Esophagus squamous epithelium (tissue), 5 donors: ENCODE measurements around the gene PCSK6. TPM values are rescaled to one million over a fixed set of nuclear protein-coding genes. Genes with fewer than 3 reads are reported as not detected.

Source experiments
- DNase-seq: peaks from one replicate; lab custom pipeline; 2025; lab: John Stamatoyannopoulos, UW
- H3K27ac ChIP-seq, 4 donors: fragments of 200-600 bp; sonication (generic); one replicate each; pipeline ENCODE4 v1.5.1; 2016 to 2019; ENCODE audit warnings: mild to moderate bottlenecking in 1 of 4
- H3K27me3 ChIP-seq, 4 donors: fragments of 200-600 bp; sonication (generic); 1 replicate in 3 of 4; 2 replicates in 1 of 4; pipeline versions ENCODE4 v1.5.1 to v1.6.0; 2017 to 2021; ENCODE audit warnings: antibody characterized with exemption in 1 of 4
- H3K36me3 ChIP-seq, 3 donors: fragments of 200-600 bp; sonication (generic); one replicate each; pipeline ENCODE4 v1.5.1; 2016 to 2019
- H3K4me1 ChIP-seq, 3 donors: fragments of 200-600 bp; sonication (generic); one replicate each; pipeline ENCODE4 v1.5.1; 2017 to 2019
- H3K4me3 ChIP-seq, 4 donors: fragments of 200-600 bp; sonication (generic); 1 replicate in 3 of 4; 2 replicates in 1 of 4; pipeline ENCODE4 v1.5.1; 2016 to 2019; ENCODE audit warnings: mild to moderate bottlenecking in 2 of 4, moderate library complexity in 1 of 4
- H3K9me3 ChIP-seq, 3 donors: fragments of 200-600 bp; sonication (generic); one replicate each; pipeline ENCODE4 v1.5.1; 2016 to 2019
- CTCF ChIP-seq, 6 experiments: fragments of 450-650 bp in 4 of 6; fragments of 200-600 bp in 2 of 6; sonication (generic) in 2 of 6; IDR thresholded peaks; one replicate each; pipeline ENCODE4 v1.5.1; 2016 to 2019; ENCODE audit warnings: antibody characterized with exemption in 6 of 6, mild to moderate bottlenecking in 4 of 6, moderate library complexity in 4 of 6
- POLR2A ChIP-seq, 4 donors: fragments of 450-650 bp; IDR thresholded peaks; one replicate each; pipeline ENCODE4 v1.6.1; 2017; ENCODE audit warnings: antibody characterized with exemption in 4 of 4, mild to moderate bottlenecking in 4 of 4, moderate library complexity in 3 of 4
- WGBS, 2 donors: methylation state at CpG; one replicate each; pipeline ENCODE4 v1.1.5; 2018; 5-methylcytosine and 5-hydroxymethylcytosine counted together
- intact Hi-C: fragments of 100-400 bp; cut with DNase I; formaldehyde crosslinking; loops from one replicate; pipeline ENCODE4 v1.15.0; 2022
- total RNA-seq, 4 donors: library from RNA; depleted of rRNA; stranded (reverse); fragments of >200 nt; gene quantifications; one replicate each; pipeline ENCODE4 v1.1.0, GENCODE V29; 2016
- donor health status: DM: yes; HTN: yes; CAD: no.

The PCSK6 gene
- total RNA-seq, 4 donors from 2014 or later, result 5.1 to 13.8 (median 9.2) TPM

DNA sequence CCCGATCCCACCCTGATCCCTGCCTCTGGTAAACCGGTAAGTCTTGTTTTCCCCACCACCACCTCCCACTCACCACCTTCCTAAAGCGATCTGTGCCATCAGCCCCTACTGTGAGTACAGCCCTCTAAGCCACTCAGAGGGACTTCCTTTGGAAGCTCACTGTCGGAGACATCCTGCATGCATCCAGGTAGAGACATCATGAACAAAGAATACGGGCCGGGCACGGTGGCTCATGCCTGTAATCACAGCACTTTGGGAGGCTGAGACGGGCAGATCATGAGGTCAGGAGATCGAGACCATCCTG lies 13.7 kb upstream of the PCSK6 start:
- Histone ChIP-seq H3K27ac (no peak overlapping the region), H3K9me3 (no peaks in the 10 kb centered on the region), H3K4me1 (peaks cover 5 to 40% (median 12%) of the 10 kb centered on the region in 3 donors), H3K36me3 (no peaks in the 10 kb centered on the region), H3K4me3 (no peak overlapping the region), H3K27me3 (peaks cover 0 to 30% (median 0%) of the 10 kb centered on the region in 4 donors)
- TF ChIP-seq POLR2A (IDR thresholded peaks at IDR 0.05) (no peak), CTCF (IDR thresholded peaks at IDR 0.05) (no peak)
- intact Hi-C loops, result no loop called here
- 88 to 93% methylated on average over 5 to 6 of the region's 9 CpGs for WGBS, 2 donors
- DNase-seq, result no peak

DNA sequence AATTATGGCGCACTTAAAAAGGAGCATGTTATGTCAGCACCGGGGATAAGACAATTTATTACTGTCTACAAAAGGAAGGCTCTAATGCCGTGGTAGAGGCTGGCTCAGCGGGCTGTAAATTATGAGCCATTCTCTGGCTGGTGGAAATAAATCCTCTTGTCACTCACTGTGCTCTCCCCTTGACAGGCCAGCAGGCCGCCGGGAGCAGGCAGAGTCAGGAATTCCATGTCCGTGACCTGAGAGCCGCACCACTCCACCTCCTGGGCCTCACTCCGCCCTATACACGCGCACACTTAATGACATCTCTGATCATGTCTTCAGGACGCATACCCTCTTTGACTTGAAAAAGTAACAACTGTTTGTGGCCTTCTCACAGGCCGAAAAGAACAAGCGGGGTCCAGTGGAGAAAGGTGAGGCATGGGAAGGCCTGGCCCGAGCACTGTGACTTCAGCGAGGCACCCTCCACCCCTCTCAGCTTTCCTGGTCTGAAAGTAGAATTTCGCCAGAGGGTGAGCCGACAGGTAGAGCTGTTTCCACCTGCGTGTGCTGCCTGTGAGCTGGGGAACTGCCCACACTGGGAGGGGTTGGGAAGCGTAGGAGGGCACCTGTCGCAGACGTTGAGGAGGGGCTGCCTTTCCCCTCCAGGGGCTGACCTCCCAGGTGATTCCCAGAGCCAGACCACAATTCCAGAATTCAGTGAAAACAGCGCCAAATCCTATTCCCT lies 13.2 kb upstream of the PCSK6 start:
- H3K27me3 ChIP-seq, result peaks cover 0 to 33% (median 0%) of the 10 kb centered on the region in 4 donors
- no peak overlapping the region for H3K4me3 ChIP-seq
- H3K36me3 ChIP-seq, result no peaks in the 10 kb centered on the region
- no peaks in the 10 kb centered on the region for H3K9me3 ChIP-seq
- intact Hi-C loops, result no loop called here
- H3K27ac ChIP-seq, result no peak overlapping the region
- H3K4me1 ChIP-seq, result peaks cover 5 to 45% (median 12%) of the 10 kb centered on the region in 3 donors
- 84 to 90% methylated on average over 9 to 13 of the region's 23 CpGs for WGBS, 2 donors
- TF ChIP-seq CTCF (IDR thresholded peaks at IDR 0.05), result no peak
- TF ChIP-seq POLR2A (IDR thresholded peaks at IDR 0.05), result no peak
- DNase-seq, result no peak

DNA sequence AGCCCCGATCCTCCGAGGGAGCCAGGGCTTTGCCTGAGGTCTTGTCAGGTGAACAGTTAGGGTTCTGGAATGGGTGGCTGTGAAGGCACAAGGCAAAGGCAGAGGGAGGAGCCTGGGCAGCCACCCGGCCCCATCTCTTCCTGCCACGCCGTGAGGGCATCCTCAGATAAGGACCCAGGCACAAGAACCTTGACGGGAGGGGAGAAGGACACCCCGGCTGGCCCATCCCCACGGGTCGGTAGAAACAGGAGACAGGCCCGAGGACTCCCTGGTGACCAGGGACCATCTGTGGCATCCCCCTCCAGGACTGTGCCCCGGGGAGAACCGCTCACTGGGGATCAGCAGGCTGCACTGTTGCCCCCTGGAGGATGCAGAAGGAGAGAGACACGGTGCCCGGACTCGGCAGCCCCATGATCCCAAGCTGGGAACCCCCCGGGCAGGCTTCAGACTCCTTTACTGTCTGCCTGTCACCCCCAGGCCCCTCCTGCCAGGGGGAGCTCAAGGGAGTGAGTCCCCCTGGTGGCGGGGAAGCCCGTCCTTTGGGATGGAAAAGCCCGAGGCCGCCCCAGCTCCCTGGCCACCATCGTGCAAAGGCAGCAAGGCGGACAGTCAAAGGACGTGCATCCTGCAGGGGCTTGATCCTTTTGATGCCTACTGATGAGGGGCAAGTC lies 12.3 kb upstream of the PCSK6 start:
- H3K36me3 ChIP-seq, result no peaks in the 10 kb centered on the region
- peak overlapping the region in 1 of 4 donors; percentile 21 for H3K4me3 ChIP-seq
- no peak for DNase-seq
- intact Hi-C loops, result no loop called here
- TF ChIP-seq CTCF (IDR thresholded peaks at IDR 0.05), result peak; percentile 20 to 61 (median 32)
- no peak for TF ChIP-seq POLR2A (IDR thresholded peaks at IDR 0.05)
- WGBS, 2 donors, result 18% methylated on average over 11 of the region's 23 CpGs; no CpG with 5 or more reads in 1 of the 2 donors
- peak overlapping the region in 1 of 4 donors; percentile 30 for H3K27ac ChIP-seq
- H3K4me1 ChIP-seq, result peaks cover 5 to 49% (median 12%) of the 10 kb centered on the region in 3 donors
- H3K27me3 ChIP-seq, result peaks cover 0 to 40% (median 0%) of the 10 kb centered on the region in 4 donors
- H3K9me3 ChIP-seq, result no peaks in the 10 kb centered on the region

DNA sequence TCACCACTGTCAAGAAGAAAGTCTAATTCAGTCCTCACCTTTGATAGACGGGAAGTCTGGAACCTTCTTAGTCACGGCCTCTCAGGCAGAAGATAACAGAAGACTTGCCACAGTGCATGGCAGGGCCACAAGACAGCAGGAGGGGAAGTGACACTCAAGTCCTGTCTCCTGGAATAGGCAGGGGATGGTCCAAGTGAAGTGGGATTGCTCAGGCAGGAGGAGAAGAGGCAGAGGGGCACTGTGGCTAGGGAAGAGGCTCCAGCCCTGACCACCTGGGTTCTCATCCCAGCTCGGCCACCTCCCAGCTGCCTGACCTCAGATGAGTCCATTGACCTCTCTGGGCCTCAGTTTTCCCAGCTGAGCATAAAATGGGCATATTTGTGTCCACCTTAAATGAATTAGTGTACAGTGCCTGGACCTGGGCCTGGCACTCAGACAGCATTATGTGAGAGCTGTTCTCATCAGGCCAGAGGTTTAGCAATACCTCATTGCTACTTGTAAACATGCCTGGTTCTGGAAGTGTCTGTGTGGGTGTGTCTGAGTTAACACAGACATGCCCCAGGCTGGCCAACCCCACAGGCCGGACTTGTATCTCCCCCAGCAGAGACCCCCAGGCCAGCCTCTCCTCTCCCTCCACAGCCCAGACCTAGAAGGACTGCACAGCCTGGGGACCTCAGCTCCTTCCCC lies 11.5 kb upstream of the PCSK6 start:
- intact Hi-C loops, result no loop called here
- no peak for TF ChIP-seq CTCF (IDR thresholded peaks at IDR 0.05)
- TF ChIP-seq POLR2A (IDR thresholded peaks at IDR 0.05), result no peak
- no peaks in the 10 kb centered on the region for H3K36me3 ChIP-seq
- H3K4me3 ChIP-seq, result no peak overlapping the region
- no peak for DNase-seq
- H3K9me3 ChIP-seq, result no peaks in the 10 kb centered on the region
- H3K27ac ChIP-seq, result peak overlapping the region in 2 of 4 donors; percentile 30 to 64
- peaks cover 0 to 48% (median 0%) of the 10 kb centered on the region in 4 donors for H3K27me3 ChIP-seq
- H3K4me1 ChIP-seq, result peaks cover 5 to 58% (median 12%) of the 10 kb centered on the region in 3 donors
- 53 to 66% methylated on average over 3 of the region's 4 CpGs for WGBS, 2 donors
